Lower leg skin (tissue), 3 donors: ENCODE data around the gene CAV2.

ENCODE experiments used
- POLR2A ChIP-seq, 2 donors: fragments of 450-650 bp; IDR thresholded peaks; one replicate each; pipeline ENCODE4 v1.6.1; 2016 to 2017; ENCODE audit warnings: antibody characterized with exemption in 2 of 2, mild to moderate bottlenecking in 1 of 2, moderate library complexity in 1 of 2
- TF ChIP-seq, protein P1 (sequence below), 3 donors: fragments of 450-650 bp; IDR thresholded peaks; one replicate each; pipeline ENCODE4 v1.5.1; 2016; ENCODE audit warnings: antibody characterized with exemption in 3 of 3, mild to moderate bottlenecking in 3 of 3, moderate library complexity in 2 of 3

DNA sequence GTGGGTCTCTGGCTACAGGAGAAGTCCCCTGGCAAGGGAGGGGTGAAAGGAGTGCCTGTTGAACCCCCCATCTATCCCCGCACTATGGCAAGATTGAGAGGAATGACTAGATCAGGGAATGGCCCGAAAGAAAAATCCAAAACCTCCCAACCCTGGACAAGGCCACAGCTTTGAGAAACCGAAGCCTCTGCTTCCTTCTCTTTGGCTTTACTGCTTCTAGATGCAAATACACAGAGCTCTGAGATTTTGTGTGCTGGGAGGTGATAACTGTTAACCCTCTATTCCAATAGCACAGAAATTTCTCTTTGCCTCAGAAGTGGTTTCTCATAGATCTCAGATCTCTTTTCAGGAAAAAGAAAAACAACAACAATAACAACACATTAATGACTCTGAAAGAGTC is 40.3 kb downstream of the CAV2 start:
- TF ChIP-seq, protein P1, sequence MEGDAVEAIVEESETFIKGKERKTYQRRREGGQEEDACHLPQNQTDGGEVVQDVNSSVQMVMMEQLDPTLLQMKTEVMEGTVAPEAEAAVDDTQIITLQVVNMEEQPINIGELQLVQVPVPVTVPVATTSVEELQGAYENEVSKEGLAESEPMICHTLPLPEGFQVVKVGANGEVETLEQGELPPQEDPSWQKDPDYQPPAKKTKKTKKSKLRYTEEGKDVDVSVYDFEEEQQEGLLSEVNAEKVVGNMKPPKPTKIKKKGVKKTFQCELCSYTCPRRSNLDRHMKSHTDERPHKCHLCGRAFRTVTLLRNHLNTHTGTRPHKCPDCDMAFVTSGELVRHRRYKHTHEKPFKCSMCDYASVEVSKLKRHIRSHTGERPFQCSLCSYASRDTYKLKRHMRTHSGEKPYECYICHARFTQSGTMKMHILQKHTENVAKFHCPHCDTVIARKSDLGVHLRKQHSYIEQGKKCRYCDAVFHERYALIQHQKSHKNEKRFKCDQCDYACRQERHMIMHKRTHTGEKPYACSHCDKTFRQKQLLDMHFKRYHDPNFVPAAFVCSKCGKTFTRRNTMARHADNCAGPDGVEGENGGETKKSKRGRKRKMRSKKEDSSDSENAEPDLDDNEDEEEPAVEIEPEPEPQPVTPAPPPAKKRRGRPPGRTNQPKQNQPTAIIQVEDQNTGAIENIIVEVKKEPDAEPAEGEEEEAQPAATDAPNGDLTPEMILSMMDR (IDR thresholded peaks at IDR 0.05), result no peak
- TF ChIP-seq POLR2A (IDR thresholded peaks at IDR 0.05), result no peak
